Endodermal cell (in vitro differentiated cells): ENCODE results near the gene ORAI2. TPM values are rescaled to one million over a fixed set of nuclear protein-coding genes. Genes with fewer than 3 reads are reported as not detected.
A peak's percentile ranks its signal among the peaks of the same experiment; 100 is the strongest.

Experiments used
- DNase-seq: peaks from one replicate; pipeline ENCODE4 v3.0.0-alpha.2; 2017
- H3K27ac ChIP-seq: 2 replicates; pipeline ENCODE4 v1.5.1; 2013; ENCODE audit warnings: mild to moderate bottlenecking, low read depth, low read length, moderate library complexity
- H3K27me3 ChIP-seq: 2 replicates; pipeline ENCODE4 v1.6.1; 2013; ENCODE audit warnings: mild to moderate bottlenecking, low read length, moderate library complexity; ENCODE audit not compliant: insufficient read depth, control insufficient read depth, poor library complexity, severe bottlenecking
- H3K36me3 ChIP-seq: 2 replicates; pipeline ENCODE4 v1.7.0; 2013; ENCODE audit warnings: mild to moderate bottlenecking, low read length, moderate library complexity; ENCODE audit not compliant: control insufficient read depth, insufficient read depth
- H3K4me1 ChIP-seq: one replicate; pipeline ENCODE4 v1.7.0; 2013; ENCODE audit warnings: low read length; ENCODE audit not compliant: control insufficient read depth, insufficient read depth
- H3K4me3 ChIP-seq: 2 replicates; pipeline ENCODE4 v1.5.1; 2013; ENCODE audit warnings: mild to moderate bottlenecking, low read length, moderate library complexity
- H3K9ac ChIP-seq: 2 replicates; pipeline ENCODE4 v1.6.1; 2013; ENCODE audit warnings: mild to moderate bottlenecking, low read length, moderate library complexity; ENCODE audit not compliant: poor library complexity, severe bottlenecking; ENCODE audit errors: extremely low read depth
- H3K9me3 ChIP-seq: 2 replicates; pipeline ENCODE4 v1.6.1; 2013; ENCODE audit warnings: mild to moderate bottlenecking, low read length, moderate library complexity; ENCODE audit not compliant: control insufficient read depth
- H3K27ac Mint-ChIP-seq: 2 replicates; pipeline ENCODE4 v1.8.0; 2020; ENCODE audit warnings: mixed read lengths
- H3K27me3 Mint-ChIP-seq: 2 replicates; pipeline ENCODE4 v1.8.0; 2021; ENCODE audit warnings: mild to moderate bottlenecking, mixed read lengths; ENCODE audit not compliant: insufficient read depth
- H3K36me3 Mint-ChIP-seq: 2 replicates; pipeline ENCODE4 v1.8.0; 2020; ENCODE audit warnings: low read depth, mixed read lengths
- H3K4me1 Mint-ChIP-seq: 2 replicates; pipeline ENCODE4 v1.8.0; 2020; ENCODE audit warnings: mixed read lengths
- H3K4me3 Mint-ChIP-seq: 2 replicates; pipeline ENCODE4 v1.8.0; 2020; ENCODE audit warnings: mild to moderate bottlenecking, moderate library complexity, mixed read lengths
- H3K9me3 Mint-ChIP-seq: 2 replicates; pipeline ENCODE4 v1.8.0; 2020; ENCODE audit warnings: mild to moderate bottlenecking, mixed read lengths
- WGBS, 2 experiments: methylation state at CpG; one replicate each; pipeline versions ENCODE4 v1.1.5 to v1.1.7; 2013; ENCODE audit warnings: missing lambda C conversion rate in 2 of 2, mixed read lengths in 1 of 2; ENCODE audit not compliant: insufficient coverage in 1 of 2, insufficient read length in 1 of 2; 5-methylcytosine and 5-hydroxymethylcytosine counted together
- total RNA-seq, 2 donors: library from RNA; stranded (reverse); fragmentation: NEBNext Ultra II Directional in 1 of 2; extraction: Animal tissue kit (Norgen Biotek cat#: 25700) in 1 of 2; gene quantifications; 2 replicates in 1 of 2; 3 replicates in 1 of 2; pipeline ENCODE4 v1.2.1, GENCODE V29; 2021
- TF ChIP-seq, protein P1 (sequence below): fragments of 200-600 bp; sonication (generic); conservative IDR thresholded peaks from 2 replicates; pipeline ENCODE4 v1.5.0; 2021; ENCODE audit warnings: antibody characterized with exemption, mild to moderate bottlenecking

ORAI2 gene
- total RNA-seq, 2 donors from 2014 or later: 24.3 to 26.1 TPM

DNA sequence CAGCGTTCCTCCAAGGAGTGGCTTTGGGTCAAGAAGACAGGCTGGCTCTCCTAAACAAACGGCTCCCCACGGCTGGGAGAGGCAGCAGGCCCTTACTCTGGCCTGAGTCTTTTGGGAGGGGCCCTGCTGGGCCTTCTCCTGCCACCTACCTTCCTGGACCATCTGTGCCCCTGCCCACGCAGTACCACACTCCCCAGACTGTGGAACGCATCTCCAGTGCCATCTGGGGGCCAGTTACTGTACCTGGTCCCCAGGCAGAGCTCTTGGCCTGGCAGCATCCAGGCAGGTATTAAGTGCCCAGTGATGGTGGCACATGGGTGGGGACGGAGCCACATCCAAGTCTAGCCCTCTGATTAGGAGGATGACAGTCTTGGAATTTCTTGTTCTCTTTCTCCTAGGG lies 16.9 kb downstream of the ORAI2 start:
- TF ChIP-seq, protein P1, sequence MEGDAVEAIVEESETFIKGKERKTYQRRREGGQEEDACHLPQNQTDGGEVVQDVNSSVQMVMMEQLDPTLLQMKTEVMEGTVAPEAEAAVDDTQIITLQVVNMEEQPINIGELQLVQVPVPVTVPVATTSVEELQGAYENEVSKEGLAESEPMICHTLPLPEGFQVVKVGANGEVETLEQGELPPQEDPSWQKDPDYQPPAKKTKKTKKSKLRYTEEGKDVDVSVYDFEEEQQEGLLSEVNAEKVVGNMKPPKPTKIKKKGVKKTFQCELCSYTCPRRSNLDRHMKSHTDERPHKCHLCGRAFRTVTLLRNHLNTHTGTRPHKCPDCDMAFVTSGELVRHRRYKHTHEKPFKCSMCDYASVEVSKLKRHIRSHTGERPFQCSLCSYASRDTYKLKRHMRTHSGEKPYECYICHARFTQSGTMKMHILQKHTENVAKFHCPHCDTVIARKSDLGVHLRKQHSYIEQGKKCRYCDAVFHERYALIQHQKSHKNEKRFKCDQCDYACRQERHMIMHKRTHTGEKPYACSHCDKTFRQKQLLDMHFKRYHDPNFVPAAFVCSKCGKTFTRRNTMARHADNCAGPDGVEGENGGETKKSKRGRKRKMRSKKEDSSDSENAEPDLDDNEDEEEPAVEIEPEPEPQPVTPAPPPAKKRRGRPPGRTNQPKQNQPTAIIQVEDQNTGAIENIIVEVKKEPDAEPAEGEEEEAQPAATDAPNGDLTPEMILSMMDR: peak; percentile 30
- Mint-ChIP-seq H3K36me3 (peaks cover 4% of the 10 kb centered on the region), H3K4me1 (no peaks in the 10 kb centered on the region), H3K27me3 (no peaks in the 10 kb centered on the region), H3K27ac (no peak overlapping the region), H3K9me3 (no peaks in the 10 kb centered on the region), H3K4me3 (no peak overlapping the region)
- H3K4me3 ChIP-seq: no peak overlapping the region
- no peak overlapping the region for H3K9ac ChIP-seq
- no peaks in the 10 kb centered on the region for H3K4me1 ChIP-seq
- no peak overlapping the region for H3K27ac ChIP-seq
- WGBS, 2 experiments: 91 to 94% methylated on average over 6 of the region's 6 CpGs
- H3K9me3 ChIP-seq: no peaks in the 10 kb centered on the region
- DNase-seq: peak; percentile 50
- H3K36me3 ChIP-seq: no peaks in the 10 kb centered on the region
- no peaks in the 10 kb centered on the region for H3K27me3 ChIP-seq

DNA sequence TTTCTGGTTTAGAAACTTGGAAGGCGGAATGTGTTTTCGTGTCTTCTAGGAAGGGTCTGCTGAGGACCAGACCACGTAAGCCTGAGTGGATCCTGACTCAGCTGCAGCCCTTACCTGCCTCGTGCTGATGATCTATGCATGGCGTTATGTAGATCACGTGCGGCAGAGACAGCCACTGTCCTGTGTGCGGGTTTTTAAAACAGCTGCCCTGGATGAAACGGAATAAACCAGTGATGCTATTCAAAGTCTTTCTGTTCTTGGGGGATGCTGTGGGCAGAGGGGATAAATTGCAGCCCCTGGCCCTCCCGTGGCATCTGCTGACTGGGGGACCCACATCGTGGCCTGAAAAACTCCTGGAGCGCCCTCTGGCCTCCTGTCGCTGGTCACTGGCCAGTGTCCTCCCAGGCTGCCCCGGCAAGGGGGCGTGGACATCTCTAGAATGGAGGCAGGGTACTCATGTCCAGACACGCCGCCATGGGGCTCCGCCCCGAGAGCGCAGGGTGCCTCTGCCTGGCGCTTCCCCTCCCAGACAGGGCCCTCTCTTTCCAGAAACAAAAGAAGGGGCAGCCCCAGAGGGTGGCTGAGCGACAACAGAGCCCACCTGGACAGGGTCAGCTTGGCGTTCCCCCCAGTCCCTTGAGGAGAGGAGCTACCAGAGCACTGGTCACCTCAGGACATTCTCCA lies 18.1 kb downstream of the ORAI2 start:
- Histone ChIP-seq H3K4me3 (no peak overlapping the region), H3K27ac (peak overlapping the region; percentile 8), H3K9ac (no peak overlapping the region), H3K9me3 (no peaks in the 10 kb centered on the region), H3K27me3 (no peaks in the 10 kb centered on the region), H3K4me1 (no peaks in the 10 kb centered on the region), H3K36me3 (no peaks in the 10 kb centered on the region)
- H3K27ac Mint-ChIP-seq: no peak overlapping the region
- H3K4me3 Mint-ChIP-seq: no peak overlapping the region
- no peaks in the 10 kb centered on the region for H3K4me1 Mint-ChIP-seq
- no peaks in the 10 kb centered on the region for H3K9me3 Mint-ChIP-seq
- H3K27me3 Mint-ChIP-seq: no peaks in the 10 kb centered on the region
- peaks cover 6% of the 10 kb centered on the region for H3K36me3 Mint-ChIP-seq
- TF ChIP-seq, protein P1: peak; percentile 36
- WGBS, 2 experiments: 74 to 89% methylated on average over 12 to 23 of the region's 23 CpGs
- DNase-seq: peak; percentile 77

DNA sequence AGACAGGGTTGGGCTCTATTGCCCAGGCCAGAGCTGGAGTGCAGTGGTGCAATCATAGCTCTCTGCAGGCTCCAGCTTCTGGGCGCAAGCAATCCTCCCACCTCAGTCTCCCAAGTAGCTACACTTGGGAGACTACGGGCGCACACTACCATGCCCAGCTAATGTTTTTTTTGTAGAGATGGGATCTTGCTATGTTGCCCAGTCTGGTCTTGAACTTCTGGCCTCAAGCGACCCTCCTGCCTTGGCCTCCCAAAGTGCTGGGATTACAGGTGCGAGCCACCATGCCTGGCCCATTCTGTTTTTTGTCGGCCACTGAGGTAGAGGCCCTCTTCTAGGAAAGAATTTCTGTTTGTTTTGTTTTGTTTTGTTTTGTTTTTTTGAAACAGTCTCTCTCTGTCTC lies 19.1 kb downstream of the ORAI2 start:
- H3K27ac Mint-ChIP-seq: no peak overlapping the region
- Histone ChIP-seq H3K9ac (no peak overlapping the region), H3K4me1 (no peaks in the 10 kb centered on the region), H3K4me3 (no peak overlapping the region), H3K27ac (no peak overlapping the region), H3K36me3 (no peaks in the 10 kb centered on the region), H3K9me3 (no peaks in the 10 kb centered on the region), H3K27me3 (no peaks in the 10 kb centered on the region)
- no peak overlapping the region for H3K4me3 Mint-ChIP-seq
- H3K4me1 Mint-ChIP-seq: no peaks in the 10 kb centered on the region
- DNase-seq: no peak
- peaks cover 10% of the 10 kb centered on the region for H3K36me3 Mint-ChIP-seq
- no peaks in the 10 kb centered on the region for H3K27me3 Mint-ChIP-seq
- TF ChIP-seq, protein P1: no peak
- WGBS, 2 experiments: 90 to 97% methylated on average over 3 to 6 of the region's 6 CpGs
- H3K9me3 Mint-ChIP-seq: no peaks in the 10 kb centered on the region
